Nephron (organoid): ENCODE results near the gene MYO1G.
A peak's percentile ranks its signal among the peaks of the same experiment; 100 is the strongest.

Experiments used
- H3K27ac Mint-ChIP-seq, 3 experiments: 2 replicates each; pipeline ENCODE4 v1.8.0; 2020; ENCODE audit warnings: mixed read lengths in 3 of 3, mild to moderate bottlenecking in 2 of 3, moderate library complexity in 1 of 3
- H3K27me3 Mint-ChIP-seq: 2 replicates; pipeline ENCODE4 v1.8.0; 2021; ENCODE audit warnings: low read depth, mild to moderate bottlenecking, moderate library complexity, mixed read lengths
- H3K36me3 Mint-ChIP-seq: 2 replicates; pipeline ENCODE4 v1.8.0; 2020; ENCODE audit warnings: low read depth, mixed read lengths
- H3K4me1 Mint-ChIP-seq: 2 replicates; pipeline ENCODE4 v1.8.0; 2020; ENCODE audit warnings: mixed read lengths
- H3K4me3 Mint-ChIP-seq, 3 experiments: 2 replicates each; pipeline ENCODE4 v1.8.0; 2020; ENCODE audit warnings: mild to moderate bottlenecking in 3 of 3, mixed read lengths in 3 of 3, moderate library complexity in 2 of 3
- H3K9me3 Mint-ChIP-seq: 2 replicates; pipeline ENCODE4 v1.8.0; 2020; ENCODE audit warnings: mixed read lengths
- CTCF ChIP-seq, 3 experiments: fragments of 200-600 bp; sonication (generic); IDR thresholded peaks; one replicate each; pipeline ENCODE4 v1.5.0; 2021; ENCODE audit warnings: antibody characterized with exemption in 3 of 3; ENCODE audit not compliant: unreplicated experiment in 3 of 3

Gene MYO1G

GRCh38 chr7:45001138-45001694 is 22.4 kb upstream of the MYO1G start:
- Mint-ChIP-seq H3K4me1 (peaks cover 25% of the 10 kb centered on the region), H3K4me3 (peak overlapping the region; percentile 86 to 90 (median 89)), H3K36me3 (peaks cover 9% of the 10 kb centered on the region)

GRCh38 chr7:45000093-45001032 is 21.5 kb upstream of the MYO1G start, which contains the start of gene CCM2:
TSS of gene CCM2 (plus strand) at chr7:45000201. CDS start at chr7:45000334, 133 bp downstream.
- no peaks in the 10 kb centered on the region for H3K9me3 Mint-ChIP-seq
- no peaks in the 10 kb centered on the region for H3K27me3 Mint-ChIP-seq
- H3K4me3 Mint-ChIP-seq = peak within 1 kb of the TSS; percentile 86 to 93 (median 92)
- peak within 1 kb of the TSS; percentile 78 to 98 (median 97) for H3K27ac Mint-ChIP-seq
- peaks cover 3% of the 10 kb centered on the region for H3K36me3 Mint-ChIP-seq
- no peak for TF ChIP-seq CTCF (IDR thresholded peaks at IDR 0.05; ENCODE audit: unreplicated experiment in 3 of 3)
- H3K4me1 Mint-ChIP-seq = peaks cover 22% of the 10 kb centered on the region

More at GRCh38 chr7:45001138-45001694, 22.4 kb upstream of the MYO1G start:
- Mint-ChIP-seq H3K27me3 (no peaks in the 10 kb centered on the region), H3K9me3 (no peaks in the 10 kb centered on the region), H3K27ac (peak overlapping the region; percentile 60 to 85 (median 81))
- TF ChIP-seq CTCF (IDR thresholded peaks at IDR 0.05; ENCODE audit: unreplicated experiment in 3 of 3) = no peak

- Mint-ChIP-seq H3K36me3 (peaks cover 3% of the 10 kb centered on the region), H3K27me3 (no peaks in the 10 kb centered on the region), H3K9me3 (no peaks in the 10 kb centered on the region), H3K4me1 (peaks cover 22% of the 10 kb centered on the region), H3K4me3 (peak overlapping the region; percentile 86 to 93 (median 92)), H3K27ac (peak overlapping the region; percentile 78 to 98 (median 97))
- TF ChIP-seq CTCF (IDR thresholded peaks at IDR 0.05; ENCODE audit: unreplicated experiment in 3 of 3) = no peak
These were observed 20.7 kb upstream of the MYO1G start for GRCh38 chr7:44999245-45000092.

- peak overlapping the region; percentile 86 to 93 (median 92) for H3K4me3 Mint-ChIP-seq
- TF ChIP-seq CTCF (IDR thresholded peaks at IDR 0.05; ENCODE audit: unreplicated experiment in 3 of 3) = no peak
- peak overlapping the region; percentile 78 to 98 (median 97) for H3K27ac Mint-ChIP-seq
- H3K9me3 Mint-ChIP-seq = no peaks in the 10 kb centered on the region
- H3K27me3 Mint-ChIP-seq = no peaks in the 10 kb centered on the region
- H3K36me3 Mint-ChIP-seq = peaks cover 3% of the 10 kb centered on the region
- peaks cover 22% of the 10 kb centered on the region for H3K4me1 Mint-ChIP-seq
These were observed 19.5 kb upstream of the MYO1G start for GRCh38 chr7:44998153-44998871.
